ENCODE measurements around the gene CBX5. TPM values are rescaled to one million over a fixed set of nuclear protein-coding genes. Genes with fewer than 3 reads are reported as not detected.
A peak's percentile ranks its signal among the peaks of the same experiment; 100 is the strongest.
"Not testable (repeated sequence)": the region's sequence is repeated elsewhere in the genome, so short reads cannot be mapped to it uniquely, and the experiment has no call there.

Gene CBX5
- 87.8 and 227 TPM in 2 replicates for total RNA-seq (ENCODE audit: low replicate concordance)
- long read RNA-seq, full-length matches to known transcripts, result 26 of 40 reads
- long read RNA-seq, partial matches to known transcripts, result 1 of 40 reads
- long read RNA-seq, other reads (novel, unspliced or antisense), result 13 of 40 reads

DNA sequence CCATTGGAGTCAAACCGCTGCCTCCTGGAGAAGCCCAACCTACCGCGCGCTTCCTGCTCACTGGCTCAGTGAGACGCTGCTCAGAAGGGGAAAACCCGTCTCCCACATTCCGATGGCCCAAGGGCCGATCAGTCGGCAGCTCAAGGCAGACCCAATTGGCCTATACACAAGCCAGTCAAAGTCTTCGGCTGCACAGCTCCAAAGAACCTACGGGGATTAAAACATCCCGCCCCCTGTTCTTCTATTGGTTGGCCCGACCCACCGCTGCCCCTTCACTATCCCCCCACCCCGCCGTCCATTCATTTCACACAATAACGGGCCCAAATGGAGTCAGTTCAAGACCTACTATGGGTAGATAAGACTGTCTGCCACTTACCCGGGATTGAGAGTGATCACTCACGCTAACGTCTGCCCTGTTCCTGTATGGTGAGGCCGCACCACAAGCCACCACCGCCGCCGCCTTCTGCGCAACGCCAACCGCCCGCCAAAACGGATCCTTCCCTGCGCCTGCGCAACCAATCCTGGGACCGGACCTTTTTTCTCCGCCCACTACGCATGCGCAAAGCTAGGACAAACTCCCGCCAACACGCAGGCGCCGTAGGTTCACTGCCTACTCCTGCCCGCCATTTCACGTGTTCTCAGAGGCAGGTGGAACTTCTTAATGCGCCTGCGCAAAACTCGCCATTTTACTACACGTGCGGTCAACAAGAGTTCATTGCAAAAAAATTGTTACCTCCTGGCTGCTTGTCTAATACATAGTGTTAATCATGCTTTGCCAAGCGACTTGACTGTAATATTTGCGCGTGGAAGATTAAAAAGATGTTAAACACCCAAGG, at the start of gene CBX5:
CBX5 (minus strand) TSS at position 491 of the 836 bp plus-strand sequence. CDS start 22,472 bp downstream, outside the sequence.
- H3K9me3 Mint-ChIP-seq, result no peaks in the 10 kb centered on the region
- no peak within 1 kb of the TSS for H3K27ac Mint-ChIP-seq
- H3K36me3 Mint-ChIP-seq, result peaks cover 19% of the 10 kb centered on the region
- peak; percentile 100 for DNase-seq (ENCODE audit: extremely low spot score, unreplicated experiment)
- H3K4me3 Mint-ChIP-seq, result no peak within 1 kb of the TSS
- no peaks in the 10 kb centered on the region for H3K27me3 Mint-ChIP-seq
- TF ChIP-seq, protein P1, sequence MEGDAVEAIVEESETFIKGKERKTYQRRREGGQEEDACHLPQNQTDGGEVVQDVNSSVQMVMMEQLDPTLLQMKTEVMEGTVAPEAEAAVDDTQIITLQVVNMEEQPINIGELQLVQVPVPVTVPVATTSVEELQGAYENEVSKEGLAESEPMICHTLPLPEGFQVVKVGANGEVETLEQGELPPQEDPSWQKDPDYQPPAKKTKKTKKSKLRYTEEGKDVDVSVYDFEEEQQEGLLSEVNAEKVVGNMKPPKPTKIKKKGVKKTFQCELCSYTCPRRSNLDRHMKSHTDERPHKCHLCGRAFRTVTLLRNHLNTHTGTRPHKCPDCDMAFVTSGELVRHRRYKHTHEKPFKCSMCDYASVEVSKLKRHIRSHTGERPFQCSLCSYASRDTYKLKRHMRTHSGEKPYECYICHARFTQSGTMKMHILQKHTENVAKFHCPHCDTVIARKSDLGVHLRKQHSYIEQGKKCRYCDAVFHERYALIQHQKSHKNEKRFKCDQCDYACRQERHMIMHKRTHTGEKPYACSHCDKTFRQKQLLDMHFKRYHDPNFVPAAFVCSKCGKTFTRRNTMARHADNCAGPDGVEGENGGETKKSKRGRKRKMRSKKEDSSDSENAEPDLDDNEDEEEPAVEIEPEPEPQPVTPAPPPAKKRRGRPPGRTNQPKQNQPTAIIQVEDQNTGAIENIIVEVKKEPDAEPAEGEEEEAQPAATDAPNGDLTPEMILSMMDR (conservative IDR thresholded peaks at IDR 0.05), result no peak
- H3K4me1 Mint-ChIP-seq (ENCODE audit: unreplicated experiment), result peaks cover 49% of the 10 kb centered on the region

DNA sequence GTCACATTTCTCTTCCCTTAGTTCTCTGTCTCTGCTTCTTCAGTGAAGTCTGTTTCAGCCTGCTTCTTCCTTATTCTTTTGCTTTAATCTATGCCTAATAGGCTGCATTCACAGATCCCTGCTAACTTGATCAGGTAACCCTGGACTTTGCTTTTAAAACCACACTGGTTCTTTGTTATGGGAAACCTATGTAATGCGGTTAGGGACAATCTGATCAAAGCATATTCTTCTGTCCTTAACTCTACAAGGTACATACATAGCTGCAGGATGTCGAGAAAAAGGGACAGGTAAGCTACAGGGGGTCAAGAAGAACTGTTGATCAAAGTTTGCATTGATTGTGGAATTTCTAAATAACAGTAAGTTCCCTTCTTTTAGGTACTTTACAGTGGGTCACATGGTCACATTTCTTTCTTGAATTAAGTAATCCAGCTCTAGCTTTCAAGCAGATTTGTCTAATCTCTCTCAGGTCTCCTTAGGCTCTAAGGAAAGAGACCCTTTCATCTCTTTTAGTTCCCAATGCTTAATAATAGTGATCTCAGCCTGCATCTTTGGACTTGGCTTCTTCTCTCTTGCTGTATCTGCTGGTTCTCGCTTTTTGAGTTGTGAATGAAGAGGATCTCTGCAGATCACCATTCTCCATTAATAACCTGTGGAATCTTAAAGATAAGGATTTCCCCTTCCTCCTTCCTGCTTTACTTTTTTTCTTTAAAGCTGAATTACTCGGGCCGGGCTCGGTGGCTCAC, 48.8 kb upstream of the CBX5 start:
- Mint-ChIP-seq H3K4me1 (ENCODE audit: unreplicated experiment) (peaks cover 57% of the 10 kb centered on the region), H3K4me3 (peak overlapping the region; percentile 73), H3K27me3 (no peaks in the 10 kb centered on the region), H3K27ac (peak overlapping the region; percentile 45), H3K36me3 (peaks cover 15% of the 10 kb centered on the region), H3K9me3 (no peaks in the 10 kb centered on the region)
- DNase-seq (ENCODE audit: extremely low spot score, unreplicated experiment), result no peak
- TF ChIP-seq, protein P1 (conservative IDR thresholded peaks at IDR 0.05), result no peak

DNA sequence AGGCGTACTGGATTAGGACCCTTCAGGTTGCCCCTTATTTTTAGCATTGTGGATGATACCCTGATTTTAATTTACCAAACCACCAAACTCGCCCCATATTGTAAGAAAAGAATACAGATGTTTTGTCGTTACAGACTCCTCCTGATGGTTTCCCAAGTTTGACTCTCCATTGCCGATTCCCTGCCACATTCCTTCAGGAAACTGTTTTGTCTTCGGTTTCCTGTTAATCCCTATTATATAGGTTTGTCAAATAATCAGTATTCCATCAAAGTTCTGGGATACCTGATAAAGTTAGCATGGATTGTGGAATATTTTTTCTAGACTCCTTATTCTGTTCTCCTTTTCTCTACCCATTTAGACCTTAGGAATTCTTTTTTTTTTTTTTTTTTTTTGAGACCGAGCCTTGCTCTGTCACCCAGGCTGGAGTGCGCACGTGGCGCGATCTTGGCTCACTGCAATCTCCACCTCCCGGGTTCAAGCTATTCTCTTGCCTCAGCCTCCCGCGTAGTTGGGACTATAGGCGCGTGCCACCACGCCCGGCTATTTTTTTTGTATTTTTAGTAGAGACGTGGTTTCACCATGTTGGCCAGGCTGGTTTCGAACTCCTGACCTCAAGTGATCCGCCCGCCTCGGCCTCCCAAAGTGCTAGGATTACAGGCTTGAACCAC, 45.7 kb upstream of the CBX5 start:
- Mint-ChIP-seq H3K4me3 (peak overlapping the region; percentile 99), H3K27ac (peak overlapping the region; percentile 98), H3K4me1 (ENCODE audit: unreplicated experiment) (peaks cover 43% of the 10 kb centered on the region)
- DNase-seq (ENCODE audit: extremely low spot score, unreplicated experiment); H3K36me3 Mint-ChIP-seq; H3K9me3 Mint-ChIP-seq; H3K27me3 Mint-ChIP-seq: not testable (repeated sequence)

DNA sequence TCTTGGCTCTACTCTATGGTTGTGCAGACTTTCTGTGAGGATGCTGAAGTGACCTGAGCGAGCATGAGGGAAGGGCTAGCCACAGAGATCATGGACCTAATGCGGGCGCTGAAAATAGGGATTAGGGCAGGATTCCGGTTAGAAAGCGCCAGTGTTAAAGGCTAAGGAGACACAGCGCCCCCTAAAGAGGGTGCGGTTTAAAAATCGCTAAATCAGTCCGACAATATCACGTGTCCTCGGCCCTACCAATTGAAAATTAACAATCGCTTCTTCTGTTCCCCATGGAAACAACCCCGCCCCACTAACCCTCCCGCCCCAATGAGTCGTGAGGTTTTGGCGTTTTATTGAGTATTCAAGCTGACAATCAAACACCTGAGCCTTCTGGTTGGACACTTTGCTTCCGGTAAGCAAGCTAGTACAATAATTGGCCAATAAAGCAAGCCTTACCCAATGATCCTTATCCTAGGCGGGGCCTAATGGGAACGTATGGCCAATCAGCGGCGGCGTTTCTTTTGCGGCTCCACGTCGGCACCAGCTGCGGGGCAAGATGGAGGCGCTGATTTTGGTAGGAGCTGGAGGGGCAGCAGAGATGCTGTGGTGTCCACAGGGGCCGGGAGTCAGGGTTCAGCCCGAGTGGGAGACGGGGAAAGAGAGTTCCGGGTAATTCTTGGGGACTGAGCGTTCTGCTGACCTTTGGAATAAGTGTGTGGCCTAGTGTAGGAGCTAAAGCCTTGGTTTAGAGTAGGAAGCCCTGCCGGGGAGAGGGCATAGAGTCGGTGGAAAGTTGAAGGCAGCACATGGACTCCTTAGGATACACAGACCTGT, 44.9 kb upstream of the CBX5 start, which contains the start of gene COPZ1:
COPZ1 (plus strand) TSS at position 515 of the 825 bp plus-strand sequence; CDS start at position 548, 33 bp downstream.
- H3K4me1 Mint-ChIP-seq (ENCODE audit: unreplicated experiment), result peaks cover 35% of the 10 kb centered on the region
- no peaks in the 10 kb centered on the region for H3K27me3 Mint-ChIP-seq
- no peaks in the 10 kb centered on the region for H3K9me3 Mint-ChIP-seq
- H3K36me3 Mint-ChIP-seq, result peaks cover 5% of the 10 kb centered on the region
- H3K4me3 Mint-ChIP-seq, result peak within 1 kb of the TSS; percentile 99
- H3K27ac Mint-ChIP-seq, result peak within 1 kb of the TSS; percentile 98
- DNase-seq (ENCODE audit: extremely low spot score, unreplicated experiment), result peak; percentile 92
- TF ChIP-seq, protein P1 (conservative IDR thresholded peaks at IDR 0.05), result peak; percentile 79

DNA sequence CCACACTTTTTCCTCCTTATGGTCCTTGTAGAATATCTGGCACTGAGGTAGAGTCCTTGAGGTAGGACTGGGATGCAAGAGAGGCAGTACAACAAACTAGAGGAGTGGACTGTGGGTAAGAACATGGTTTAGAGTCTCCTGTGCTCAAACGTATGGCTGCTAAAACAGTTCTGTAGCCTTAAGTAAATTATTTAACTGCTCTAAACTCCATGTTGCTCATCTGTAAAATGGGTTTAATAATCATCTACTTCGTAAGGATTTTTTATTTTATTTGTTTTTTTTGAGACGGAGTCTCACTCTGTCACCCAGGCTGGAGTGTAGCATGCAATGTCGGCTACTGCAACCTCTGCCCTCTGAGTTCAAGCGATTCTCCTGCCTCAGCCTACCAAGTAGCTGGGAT, 41.4 kb upstream of the CBX5 start:
- Mint-ChIP-seq H3K4me1 (ENCODE audit: unreplicated experiment) (peaks cover 12% of the 10 kb centered on the region), H3K9me3 (no peaks in the 10 kb centered on the region), H3K36me3 (peaks cover 5% of the 10 kb centered on the region), H3K4me3 (no peak overlapping the region), H3K27me3 (peaks cover 3% of the 10 kb centered on the region), H3K27ac (no peak overlapping the region)
- no peak for DNase-seq (ENCODE audit: extremely low spot score, unreplicated experiment)
- TF ChIP-seq, protein P1 (conservative IDR thresholded peaks at IDR 0.05), result no peak

DNA sequence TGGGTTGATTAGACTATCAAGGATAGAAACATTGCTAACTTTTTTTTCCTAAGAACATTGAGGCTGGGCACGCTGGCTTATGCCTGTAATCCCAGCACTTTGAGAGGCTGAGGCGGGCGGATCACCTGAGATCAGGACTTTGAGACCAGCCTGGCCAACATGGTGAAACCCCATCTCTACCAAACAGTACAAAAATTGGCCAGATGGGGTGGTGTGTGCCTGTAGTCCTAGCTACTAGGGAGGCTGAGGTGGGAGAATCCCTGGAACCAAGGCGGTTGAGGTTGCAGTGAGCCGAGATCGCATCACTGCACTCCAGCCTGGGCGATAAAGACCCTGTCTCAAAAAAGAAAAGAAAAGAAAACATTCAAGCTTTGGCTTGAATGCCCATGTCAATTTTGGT, 32.4 kb upstream of the CBX5 start:
- not testable (repeated sequence) for H3K4me3 Mint-ChIP-seq; H3K27ac Mint-ChIP-seq; H3K9me3 Mint-ChIP-seq; DNase-seq (ENCODE audit: extremely low spot score, unreplicated experiment); H3K27me3 Mint-ChIP-seq; H3K4me1 Mint-ChIP-seq (ENCODE audit: unreplicated experiment); H3K36me3 Mint-ChIP-seq
